Spleen (tissue), 11 donors: Measurements from ENCODE around the gene CCDC138. TPM values are rescaled to one million over a fixed set of nuclear protein-coding genes. Genes with fewer than 3 reads are reported as not detected.

Experiments used
- DNase-seq: peaks from one replicate; pipeline ENCODE4 v3.0.0-alpha.2; 2020
- H3K27ac ChIP-seq, 8 donors: fragments of 200-600 bp; sonication (generic) in 7 of 8; 1 replicate in 4 of 8; 2 replicates in 4 of 8; pipeline versions ENCODE4 v1.5.0 to v1.8.0; 2016 to 2021; ENCODE audit warnings: inconsistent platforms in 4 of 8, mild to moderate bottlenecking in 4 of 8, moderate library complexity in 1 of 8
- H3K27me3 ChIP-seq, 7 donors: fragments of 200-600 bp; sonication (generic) in 6 of 7; replicated peaks in 1 of 7; 1 replicate in 4 of 7; 2 replicates in 3 of 7; pipeline versions ENCODE4 v1.5.0 to v1.8.0; 2016 to 2021; ENCODE audit warnings: inconsistent platforms in 3 of 7, mild to moderate bottlenecking in 1 of 7
- H3K36me3 ChIP-seq, 6 donors: fragments of 200-600 bp; sonication (generic) in 5 of 6; 1 replicate in 4 of 6; 2 replicates in 2 of 6; pipeline versions ENCODE4 v1.5.0 to v1.8.0; 2016 to 2021; ENCODE audit warnings: inconsistent platforms in 2 of 6
- H3K4me1 ChIP-seq, 6 donors: fragments of 200-600 bp; sonication (generic) in 5 of 6; 1 replicate in 3 of 6; 2 replicates in 3 of 6; pipeline versions ENCODE4 v1.5.0 to v1.8.0; 2016 to 2021; ENCODE audit warnings: inconsistent platforms in 3 of 6
- H3K4me3 ChIP-seq, 8 donors: fragments of 200-600 bp; sonication (generic) in 7 of 8; 1 replicate in 4 of 8; 2 replicates in 4 of 8; pipeline versions ENCODE4 v1.5.0 to v1.8.0; 2016 to 2021; ENCODE audit warnings: inconsistent platforms in 4 of 8, mild to moderate bottlenecking in 4 of 8, moderate library complexity in 2 of 8
- H3K9me3 ChIP-seq, 8 donors: fragments of 200-600 bp; sonication (generic) in 7 of 8; 1 replicate in 4 of 8; 2 replicates in 4 of 8; pipeline versions ENCODE4 v1.5.0 to v1.8.0; 2016 to 2021; ENCODE audit warnings: inconsistent platforms in 4 of 8
- POLR2A ChIP-seq, 3 donors: fragments of 450-650 bp; IDR thresholded peaks; one replicate each; pipeline ENCODE4 v1.5.1; 2017; ENCODE audit warnings: antibody characterized with exemption in 3 of 3, mild to moderate bottlenecking in 1 of 3
- POLR2AphosphoS5 ChIP-seq, 3 donors: sonication (generic); formaldehyde crosslinking; IDR thresholded peaks; one replicate each; pipeline ENCODE4 v1.5.1; 2017; ENCODE audit warnings: antibody characterized with exemption in 3 of 3
- WGBS, 5 donors: extraction: QIAGEN DNeasy Blood & Tissue Kit in 3 of 5; methylation state at CpG; one replicate each; pipeline versions ENCODE4 v1.1.5 to v1.1.7; 2013 to 2018; 5-methylcytosine and 5-hydroxymethylcytosine counted together
- intact Hi-C: fragments of 100-400 bp; cut with DNase I; formaldehyde crosslinking; loops from one replicate; pipeline ENCODE4 v1.15.0; 2023; ENCODE audit warnings: low total_unique reads
- polyA plus RNA-seq, 3 donors: library from polyadenylated mRNA; stranded (reverse); fragments of 200-250 nt; gene quantifications; one replicate each; pipeline ENCODE4 v1.2.1, GENCODE V29; 2013
- total RNA-seq, 7 donors: library from RNA; depleted of rRNA in 3 of 7; stranded (reverse); fragments of >200 nt in 3 of 7; fragmentation: NEBNext Ultra II Directional in 4 of 7; extraction: Animal tissue kit (Norgen Biotek cat#: 25700) in 4 of 7; gene quantifications; one replicate each; pipeline versions ENCODE4 v1.1.0 to v1.2.1, GENCODE V29; 2016 to 2021
- TF ChIP-seq, protein P1 (sequence below), 11 experiments: fragments of 200-600 bp in 7 of 11; fragments of 450-650 bp in 4 of 11; sonication (generic) in 4 of 11; IDR thresholded peaks in 8 of 11; conservative IDR thresholded peaks in 3 of 11; 1 replicate in 7 of 11; 2 replicates in 4 of 11; pipeline versions ENCODE4 v1.4.0 to v1.8.0; 2016 to 2021; ENCODE audit warnings: antibody characterized with exemption in 11 of 11, inconsistent platforms in 4 of 11, mild to moderate bottlenecking in 1 of 11
- donor health status: healthy with polysubstance abuse.
- donor health status: DM: no; HTN: no; CAD: no; lungs with moderate emphysema.
- donor health status: DM: no; HTN: no; CAD: no.
- donor health status: Bipolar disorder and iron deficiency.
- donor health status: healthy.
- donor health status: DM: no; HTN: no; CAD: no.
- donor health status: DM: yes; HTN: yes; CAD: no.

CCDC138 gene
- total and polyA plus RNA-seq, 10 donors = 2.0 to 10.5 (median 4.2) TPM

GRCh38 chr2:108810993-108811957 lies 24.7 kb downstream of the CCDC138 start:
- H3K4me3 ChIP-seq = no peak overlapping the region
- H3K4me1 ChIP-seq = no peaks in the 10 kb centered on the region
- intact Hi-C loops = no loop called here
- WGBS, 5 donors = 95 to 98% (median 97%) methylated on average over 4 of the region's 4 CpGs
- no peaks in the 10 kb centered on the region for H3K27me3 ChIP-seq
- H3K27ac ChIP-seq = no peak overlapping the region
- TF ChIP-seq POLR2AphosphoS5 (IDR thresholded peaks at IDR 0.05) (no peak), POLR2A (IDR thresholded peaks at IDR 0.05) (no peak)
- TF ChIP-seq, protein P1, sequence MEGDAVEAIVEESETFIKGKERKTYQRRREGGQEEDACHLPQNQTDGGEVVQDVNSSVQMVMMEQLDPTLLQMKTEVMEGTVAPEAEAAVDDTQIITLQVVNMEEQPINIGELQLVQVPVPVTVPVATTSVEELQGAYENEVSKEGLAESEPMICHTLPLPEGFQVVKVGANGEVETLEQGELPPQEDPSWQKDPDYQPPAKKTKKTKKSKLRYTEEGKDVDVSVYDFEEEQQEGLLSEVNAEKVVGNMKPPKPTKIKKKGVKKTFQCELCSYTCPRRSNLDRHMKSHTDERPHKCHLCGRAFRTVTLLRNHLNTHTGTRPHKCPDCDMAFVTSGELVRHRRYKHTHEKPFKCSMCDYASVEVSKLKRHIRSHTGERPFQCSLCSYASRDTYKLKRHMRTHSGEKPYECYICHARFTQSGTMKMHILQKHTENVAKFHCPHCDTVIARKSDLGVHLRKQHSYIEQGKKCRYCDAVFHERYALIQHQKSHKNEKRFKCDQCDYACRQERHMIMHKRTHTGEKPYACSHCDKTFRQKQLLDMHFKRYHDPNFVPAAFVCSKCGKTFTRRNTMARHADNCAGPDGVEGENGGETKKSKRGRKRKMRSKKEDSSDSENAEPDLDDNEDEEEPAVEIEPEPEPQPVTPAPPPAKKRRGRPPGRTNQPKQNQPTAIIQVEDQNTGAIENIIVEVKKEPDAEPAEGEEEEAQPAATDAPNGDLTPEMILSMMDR (IDR thresholded peaks at IDR 0.05 in 8 of 11, conservative IDR thresholded peaks at IDR 0.05 in 3 of 11) = no peak
- peaks cover 0 to 72% (median 19%) of the 10 kb centered on the region in 6 donors for H3K36me3 ChIP-seq
- no peak for DNase-seq
- H3K9me3 ChIP-seq = peaks cover 0 to 23% (median 17%) of the 10 kb centered on the region in 8 donors

DNA sequence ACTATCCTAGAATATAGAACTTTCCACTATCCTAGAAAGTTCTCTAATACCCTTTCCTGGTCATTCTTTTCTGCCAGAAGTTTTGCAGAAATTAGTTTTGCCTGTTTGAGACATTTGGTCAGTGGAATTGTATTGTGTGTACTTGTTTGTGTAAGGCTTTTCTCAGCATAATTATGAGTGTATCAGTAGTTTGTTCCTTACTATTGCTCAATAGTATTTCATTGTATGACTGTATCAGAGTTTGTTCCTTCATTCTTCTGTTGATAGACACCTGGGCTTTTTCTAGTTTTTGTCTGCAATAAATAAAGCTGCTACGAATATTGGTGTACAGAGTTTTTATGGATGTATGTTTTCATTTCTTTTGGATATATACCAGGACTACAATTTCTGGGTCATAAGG lies 27.2 kb downstream of the CCDC138 start:
- intact Hi-C loops = no loop called here

GRCh38 chr2:108820482-108820881 lies 33.9 kb downstream of the CCDC138 start:
- WGBS, 5 donors = 94 to 99% (median 97%) methylated on average over 2 of the region's 2 CpGs
- intact Hi-C loops = no loop called here

More for the DNA sequence above, 27.2 kb downstream of the CCDC138 start:
- DNase-seq = no peak
- H3K9me3 ChIP-seq = peaks cover 0 to 21% (median 17%) of the 10 kb centered on the region in 8 donors
- no peaks in the 10 kb centered on the region for H3K4me1 ChIP-seq
- WGBS, 5 donors = 95 to 100% (median 98%) methylated on average over 1 of the region's 1 CpG
- H3K4me3 ChIP-seq = no peak overlapping the region
- no peaks in the 10 kb centered on the region for H3K27me3 ChIP-seq
- TF ChIP-seq POLR2A (IDR thresholded peaks at IDR 0.05) (no peak), POLR2AphosphoS5 (IDR thresholded peaks at IDR 0.05) (no peak)
- TF ChIP-seq, protein P1 (IDR thresholded peaks at IDR 0.05 in 8 of 11, conservative IDR thresholded peaks at IDR 0.05 in 3 of 11) = no peak
- peaks cover 0 to 75% (median 31%) of the 10 kb centered on the region in 6 donors for H3K36me3 ChIP-seq
- no peak overlapping the region for H3K27ac ChIP-seq

More at GRCh38 chr2:108820482-108820881, 33.9 kb downstream of the CCDC138 start:
- no peak overlapping the region for H3K27ac ChIP-seq
- no peaks in the 10 kb centered on the region for H3K27me3 ChIP-seq
- peaks cover 0 to 55% (median 27%) of the 10 kb centered on the region in 6 donors for H3K36me3 ChIP-seq
- H3K9me3 ChIP-seq = peaks cover 0 to 25% (median 19%) of the 10 kb centered on the region in 8 donors
- DNase-seq = no peak
- no peak overlapping the region for H3K4me3 ChIP-seq
- TF ChIP-seq POLR2A (IDR thresholded peaks at IDR 0.05) (no peak), POLR2AphosphoS5 (IDR thresholded peaks at IDR 0.05) (no peak)
- TF ChIP-seq, protein P1 (IDR thresholded peaks at IDR 0.05 in 8 of 11, conservative IDR thresholded peaks at IDR 0.05 in 3 of 11) = no peak
- no peaks in the 10 kb centered on the region for H3K4me1 ChIP-seq
